Kidney (tissue), 14 donors: Measurements from ENCODE around the gene COL26A1. TPM values are rescaled to one million over a fixed set of nuclear protein-coding genes. Genes with fewer than 3 reads are reported as not detected.

ENCODE experiments used
- DNase-seq, 5 donors: peaks; one replicate each; pipeline ENCODE4 v3.0.0-alpha.2; 2013 to 2020
- FAIRE-seq: peaks from 2 replicates; lab custom pipeline; 2012; peaks lifted over from hg19 to GRCh38; lab: Jason Lieb, UNC
- H3K27ac ChIP-seq, 2 donors: one replicate each; pipeline ENCODE4 v1.7.0; 2013; ENCODE audit warnings: low read depth in 2 of 2, low read length in 2 of 2, inconsistent platforms in 1 of 2
- H3K27me3 ChIP-seq: one replicate; pipeline ENCODE4 v1.7.1; 2013; ENCODE audit warnings: low read length, inconsistent platforms; ENCODE audit not compliant: control insufficient read depth, insufficient read depth
- H3K36me3 ChIP-seq, 3 donors: one replicate each; pipeline versions ENCODE4 v1.7.0 to v1.7.1; 2013; ENCODE audit warnings: low read length in 3 of 3, control low read depth in 1 of 3, inconsistent platforms in 1 of 3; ENCODE audit not compliant: insufficient read depth in 3 of 3, control insufficient read depth in 2 of 3
- H3K4me1 ChIP-seq, 3 donors: one replicate each; pipeline versions ENCODE4 v1.7.0 to v1.7.1; 2013; ENCODE audit warnings: low read length in 3 of 3, inconsistent platforms in 1 of 3, low read depth in 1 of 3; ENCODE audit not compliant: control insufficient read depth in 2 of 3, insufficient read depth in 2 of 3
- H3K4me3 ChIP-seq, 3 donors: one replicate each; pipeline versions ENCODE4 v1.7.0 to v1.8.1; 2013; ENCODE audit warnings: low read length in 3 of 3, control low read depth in 1 of 3, inconsistent platforms in 1 of 3
- H3K9ac ChIP-seq, 3 donors: one replicate each; pipeline versions ENCODE4 v1.7.0 to v1.7.1; 2013; ENCODE audit warnings: low read length in 3 of 3, control low read depth in 1 of 3, inconsistent platforms in 1 of 3
- H3K9me3 ChIP-seq, 3 donors: one replicate each; pipeline versions ENCODE4 v1.7.0 to v1.7.1; 2013; ENCODE audit warnings: low read length in 3 of 3, control low read depth in 1 of 3, inconsistent platforms in 1 of 3; ENCODE audit not compliant: control insufficient read depth in 2 of 3, insufficient read depth in 1 of 3
- intact Hi-C: fragments of 100-400 bp; cut with DNase I; formaldehyde crosslinking; loops from one replicate; pipeline ENCODE4 v1.11.1; 2022
- polyA plus RNA-seq: library from polyadenylated mRNA; stranded (reverse); fragments of 350-450 nt; fragmentation: Illumina TruSeq; extraction: RNeasy Lipid Tissue Mini Kit (QIAGEN cat#74804); gene quantifications from one replicate; pipeline ENCODE4 v1.2.3, GENCODE V29; 2014; ENCODE audit warnings: low read depth, low replicate concordance; ENCODE audit not compliant: insufficient read depth
- total RNA-seq: library from RNA; stranded (reverse); fragmentation: NEBNext Ultra II Directional; extraction: Animal tissue kit (Norgen Biotek cat#: 25700); gene quantifications from one replicate; pipeline ENCODE4 v1.2.1, GENCODE V29; 2021
- TF ChIP-seq, protein P1 (sequence below): IDR thresholded peaks from 3 replicates; pipeline ENCODE4 v1.5.1; 2012; ENCODE audit warnings: mild to moderate bottlenecking, moderate library complexity, borderline replicate concordance; ENCODE audit not compliant: insufficient read depth; ENCODE audit errors: extremely low read depth
- donor health status: control.
- donor health status: control.
- donor health status: control.
- donor health status: control.
- donor health status: control.
- donor health status: DM: yes; HTN: yes; CAD: no.
- donor health status: Normal renal cell carcinoma (clear cell type).

The COL26A1 gene
- total and polyA plus RNA-seq, 2 donors from 2014 or later: 1.2 to 3.5 TPM

GRCh38 chr7:101395376-101395775, 32.7 kb downstream of the COL26A1 start:
- H3K4me3 ChIP-seq: no peak overlapping the region
- DNase-seq (no peak), FAIRE-seq (no peak)
- H3K9me3 ChIP-seq: no peaks in the 10 kb centered on the region
- no peaks in the 10 kb centered on the region for H3K36me3 ChIP-seq
- intact Hi-C loops: no loop called here
- H3K27ac ChIP-seq: no peak overlapping the region
- TF ChIP-seq, protein P1, sequence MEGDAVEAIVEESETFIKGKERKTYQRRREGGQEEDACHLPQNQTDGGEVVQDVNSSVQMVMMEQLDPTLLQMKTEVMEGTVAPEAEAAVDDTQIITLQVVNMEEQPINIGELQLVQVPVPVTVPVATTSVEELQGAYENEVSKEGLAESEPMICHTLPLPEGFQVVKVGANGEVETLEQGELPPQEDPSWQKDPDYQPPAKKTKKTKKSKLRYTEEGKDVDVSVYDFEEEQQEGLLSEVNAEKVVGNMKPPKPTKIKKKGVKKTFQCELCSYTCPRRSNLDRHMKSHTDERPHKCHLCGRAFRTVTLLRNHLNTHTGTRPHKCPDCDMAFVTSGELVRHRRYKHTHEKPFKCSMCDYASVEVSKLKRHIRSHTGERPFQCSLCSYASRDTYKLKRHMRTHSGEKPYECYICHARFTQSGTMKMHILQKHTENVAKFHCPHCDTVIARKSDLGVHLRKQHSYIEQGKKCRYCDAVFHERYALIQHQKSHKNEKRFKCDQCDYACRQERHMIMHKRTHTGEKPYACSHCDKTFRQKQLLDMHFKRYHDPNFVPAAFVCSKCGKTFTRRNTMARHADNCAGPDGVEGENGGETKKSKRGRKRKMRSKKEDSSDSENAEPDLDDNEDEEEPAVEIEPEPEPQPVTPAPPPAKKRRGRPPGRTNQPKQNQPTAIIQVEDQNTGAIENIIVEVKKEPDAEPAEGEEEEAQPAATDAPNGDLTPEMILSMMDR: no peak
- no peak overlapping the region for H3K9ac ChIP-seq
- no peaks in the 10 kb centered on the region for H3K4me1 ChIP-seq
- no peaks in the 10 kb centered on the region for H3K27me3 ChIP-seq

DNA sequence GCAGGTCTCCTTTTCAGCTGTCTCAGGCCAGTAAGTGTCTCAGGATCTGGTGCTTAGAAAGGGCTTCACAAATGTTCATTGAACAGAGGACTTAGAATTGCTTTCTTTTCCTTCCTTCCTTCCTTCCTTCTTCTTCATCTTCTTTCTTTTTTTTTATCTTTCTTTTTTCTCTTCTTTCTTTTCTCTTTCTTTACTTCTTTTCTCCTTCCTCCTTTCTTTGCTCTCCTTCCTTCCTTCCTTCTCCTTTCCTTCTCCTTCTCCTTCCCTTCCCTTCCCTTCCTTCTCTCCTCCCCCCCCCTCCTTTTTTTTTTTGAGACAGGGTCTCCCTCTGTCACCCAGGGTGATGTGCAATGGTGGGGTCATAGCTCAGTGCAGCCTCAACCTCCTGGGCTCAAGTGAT, 34.6 kb downstream of the COL26A1 start:
- Histone ChIP-seq H3K9me3 (no peaks in the 10 kb centered on the region), H3K27me3 (no peaks in the 10 kb centered on the region), H3K4me3 (no peak overlapping the region), H3K9ac (no peak overlapping the region), H3K27ac (no peak overlapping the region), H3K4me1 (no peaks in the 10 kb centered on the region), H3K36me3 (no peaks in the 10 kb centered on the region)
- FAIRE-seq: no peak
- TF ChIP-seq, protein P1: no peak
- no peak for DNase-seq
- intact Hi-C loops: no loop called here

GRCh38 chr7:101397770-101398324, 35.2 kb downstream of the COL26A1 start:
- intact Hi-C loops: no loop called here
- no peak for DNase-seq
- no peak overlapping the region for H3K9ac ChIP-seq
- TF ChIP-seq, protein P1: no peak
- no peaks in the 10 kb centered on the region for H3K36me3 ChIP-seq
- H3K4me3 ChIP-seq: no peak overlapping the region
- no peaks in the 10 kb centered on the region for H3K9me3 ChIP-seq
- H3K4me1 ChIP-seq: no peaks in the 10 kb centered on the region
- FAIRE-seq: no peak
- H3K27me3 ChIP-seq: no peaks in the 10 kb centered on the region
- H3K27ac ChIP-seq: no peak overlapping the region
